ENCODE data around the gene ABI3BP.

- no peak for TF ChIP-seq EP300 (IDR thresholded peaks at IDR 0.05; ENCODE audit: borderline replicate concordance)
- TF ChIP-seq CEBPB (IDR thresholded peaks at IDR 0.05) = no peak
- no peak for TF ChIP-seq REST (IDR thresholded peaks at IDR 0.05; ENCODE audit: low read depth)
- TF ChIP-seq TAF1 (IDR thresholded peaks at IDR 0.05; ENCODE audit: low read depth) = no peak
- TF ChIP-seq MAX (IDR thresholded peaks at IDR 0.05) = no peak
- TF ChIP-seq TCF12 (IDR thresholded peaks at IDR 0.05; ENCODE audit: low read depth) = no peak
- TF ChIP-seq USF1 (IDR thresholded peaks at IDR 0.05) = no peak
- no peak for TF ChIP-seq YY1 (IDR thresholded peaks at IDR 0.05; ENCODE audit: low read depth)
- TF ChIP-seq CREB1 (IDR thresholded peaks at IDR 0.05; ENCODE audit: low read depth) = no peak
- TF ChIP-seq EGR1 (IDR thresholded peaks at IDR 0.05) = no peak
- TF ChIP-seq FOXM1 (IDR thresholded peaks at IDR 0.05; ENCODE audit: borderline replicate concordance, low read depth) = no peak
- no peak for TF ChIP-seq NFIC (IDR thresholded peaks at IDR 0.05)
- TF ChIP-seq TEAD4 (IDR thresholded peaks at IDR 0.05) = no peak
Observed at GRCh38 chr3:100783619-100784018, 209.6 kb downstream of the ABI3BP start.

Measured in Ishikawa (cell line).